SKM-1 (cell line): ENCODE measurements around the gene MYL12A.
A peak's percentile ranks its signal among the peaks of the same experiment; 100 is the strongest.

Experiments used
- DNase-seq: peaks from one replicate; lab custom pipeline; 2025; ENCODE audit not compliant: unreplicated experiment; lab: John Stamatoyannopoulos, UW

The MYL12A gene

DNA sequence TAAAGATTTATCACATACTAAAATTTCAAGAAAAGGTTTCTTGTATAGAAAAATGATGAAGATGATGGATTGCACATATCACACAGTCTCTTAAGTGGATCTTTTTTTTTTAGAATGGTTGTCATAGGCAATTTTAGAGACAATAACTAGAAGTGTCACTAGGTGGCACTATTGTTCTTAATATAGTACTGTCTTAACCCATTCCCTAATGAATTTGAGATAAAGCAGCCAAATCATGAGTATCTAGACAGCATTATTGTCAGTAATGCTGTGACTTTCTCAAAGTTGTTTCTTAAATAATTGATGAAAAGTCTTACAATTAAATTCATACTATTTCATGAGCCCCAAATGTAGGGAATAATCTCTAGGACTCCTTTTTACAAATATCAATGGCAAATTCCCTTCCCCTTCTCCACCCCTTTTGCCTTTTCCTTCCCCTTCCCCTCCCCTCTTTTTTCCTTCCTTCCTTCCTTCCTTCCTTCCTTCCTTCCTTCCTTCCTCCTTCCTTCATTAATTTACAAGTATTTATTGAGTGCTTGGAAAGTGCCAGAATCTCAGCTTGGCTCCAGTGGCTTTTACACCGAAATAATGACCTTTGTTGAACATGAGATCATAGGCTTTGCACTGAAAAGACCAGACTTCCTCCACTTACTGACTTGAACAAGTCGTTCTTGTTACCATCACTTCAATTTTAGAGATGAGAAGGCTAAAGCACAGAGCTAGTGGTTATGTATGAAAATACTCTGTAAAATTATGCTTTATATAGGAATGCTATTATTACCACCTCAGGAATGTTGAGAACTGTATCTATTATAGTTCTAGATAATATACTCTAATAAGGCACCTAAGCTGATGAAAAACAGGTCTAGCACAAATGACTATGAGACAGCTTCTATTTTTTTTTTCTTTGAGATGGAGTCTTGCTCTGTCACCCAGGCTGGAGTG, 34.1 kb downstream of the MYL12A start:
- peak; percentile 60 for DNase-seq

DNA sequence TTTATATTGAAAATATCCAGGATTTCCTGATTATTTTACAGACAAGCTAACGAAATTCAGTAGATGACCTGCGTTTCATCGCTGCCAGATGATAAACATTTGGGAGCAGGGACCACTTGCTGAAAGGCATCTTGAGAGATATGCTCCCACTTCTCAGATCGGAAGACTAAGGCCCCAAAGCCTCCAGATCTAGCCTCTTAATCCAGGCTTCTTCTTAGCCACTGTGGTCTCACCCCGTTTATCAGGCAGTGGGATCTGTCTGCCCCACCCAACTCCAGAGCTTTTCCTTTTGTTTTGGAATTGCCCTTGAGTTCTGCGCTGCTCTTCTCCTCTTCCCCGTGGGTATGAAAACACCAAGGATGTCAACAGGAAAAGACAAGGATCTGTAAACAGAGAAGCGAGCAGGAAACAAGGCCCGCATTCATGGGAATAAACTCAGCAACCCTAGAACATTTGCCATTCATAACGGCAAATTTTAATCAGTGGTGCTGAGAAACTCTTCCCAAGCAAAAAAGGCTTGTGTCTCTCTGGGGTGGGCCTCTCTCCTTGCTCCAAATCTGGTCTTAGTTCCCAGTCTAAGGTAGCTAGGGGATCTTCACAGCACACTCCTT, 35.8 kb downstream of the MYL12A start:
- DNase-seq = no peak

- no peak for DNase-seq
Observed at GRCh38 chr18:3283908-3284307, 36.3 kb downstream of the MYL12A start.

GRCh38 chr18:3284501-3284900, 36.9 kb downstream of the MYL12A start:
- no peak for DNase-seq

GRCh38 chr18:3286159-3286558, 38.6 kb downstream of the MYL12A start:
- DNase-seq = no peak

- no peak for DNase-seq
Observed at GRCh38 chr18:3293196-3293951, 45.8 kb downstream of the MYL12A start.

DNA sequence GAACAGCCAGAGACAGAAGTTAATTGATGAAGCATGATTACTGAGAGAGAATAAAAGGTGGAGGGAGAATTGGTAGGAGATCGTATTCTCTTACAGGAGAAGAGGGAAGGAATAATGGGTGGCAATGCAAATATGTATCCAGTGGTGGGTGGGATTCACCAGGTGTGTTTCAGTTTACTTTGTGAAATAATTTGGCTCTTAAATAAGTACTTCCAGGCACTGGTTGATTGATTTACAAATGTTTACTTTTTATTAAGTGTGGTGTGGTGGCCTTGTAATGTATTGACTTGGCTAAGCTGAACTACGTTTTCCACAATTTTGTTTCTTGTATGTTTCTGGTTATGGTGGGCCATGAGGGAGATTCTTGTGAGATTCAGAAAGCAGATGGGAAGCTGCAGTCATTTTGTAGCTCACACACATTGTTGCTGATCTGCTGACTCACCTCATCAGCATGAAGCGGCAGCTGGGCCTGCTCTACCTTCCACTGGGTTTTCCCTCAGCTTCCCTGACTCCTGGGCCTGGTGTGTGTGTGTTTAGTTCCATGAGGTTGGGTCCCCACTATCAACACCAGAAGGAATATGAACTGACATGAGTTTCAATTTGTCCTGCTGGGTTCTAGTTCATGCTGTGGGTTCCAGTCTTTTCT, 47.0 kb downstream of the MYL12A start:
- DNase-seq = no peak

GRCh38 chr18:3297025-3297984, 49.7 kb downstream of the MYL12A start:
- DNase-seq = peak; percentile 83

DNA sequence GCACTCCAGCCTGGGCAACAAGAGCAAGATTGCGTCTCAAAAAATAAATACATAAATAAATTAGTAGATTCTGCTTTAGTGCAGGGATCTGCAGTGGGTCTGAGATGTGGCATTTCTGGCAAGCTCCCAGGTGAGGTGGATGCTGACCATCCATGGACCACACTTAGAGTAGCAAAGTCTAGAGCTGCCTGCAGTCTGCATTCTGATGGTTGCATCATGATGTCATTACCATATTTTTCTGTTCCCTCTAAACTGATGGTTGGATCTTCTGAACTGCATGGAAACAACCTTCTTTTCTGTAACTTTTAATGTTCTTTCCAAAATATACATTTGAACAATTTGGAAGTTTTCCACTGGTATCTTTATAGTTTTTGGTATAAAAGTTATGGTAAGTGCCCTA, 57.2 kb downstream of the MYL12A start:
- no peak for DNase-seq

- no peak for DNase-seq
Observed at GRCh38 chr18:3305354-3305762, 57.8 kb downstream of the MYL12A start.
